ENCODE results near the gene AGO1. TPM values are rescaled to one million over a fixed set of nuclear protein-coding genes. Genes with fewer than 3 reads are reported as not detected.

AGO1 gene
- total RNA-seq, 1 experiment from 2014 or later = 81.8 TPM

DNA sequence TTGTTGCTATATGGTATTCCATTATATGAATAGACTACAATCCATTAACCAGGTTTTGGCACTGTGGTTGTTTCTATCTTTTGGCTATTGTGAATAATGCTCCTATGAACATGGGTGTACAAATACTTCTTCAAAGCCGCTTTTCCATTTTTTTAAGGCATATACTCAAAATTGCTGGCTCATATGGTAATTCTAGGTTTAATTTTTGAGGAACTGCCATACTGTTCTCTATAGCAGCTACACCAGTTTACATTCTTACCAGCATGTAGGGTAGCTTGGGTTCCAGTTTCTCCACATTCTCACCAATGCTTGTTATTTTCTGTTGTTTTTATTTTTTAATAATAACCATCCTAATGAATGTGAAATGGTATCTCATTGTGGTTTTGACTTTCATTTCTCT, 19.9 kb upstream of the AGO1 start (continued):
- TF ChIP-seq, protein P1, sequence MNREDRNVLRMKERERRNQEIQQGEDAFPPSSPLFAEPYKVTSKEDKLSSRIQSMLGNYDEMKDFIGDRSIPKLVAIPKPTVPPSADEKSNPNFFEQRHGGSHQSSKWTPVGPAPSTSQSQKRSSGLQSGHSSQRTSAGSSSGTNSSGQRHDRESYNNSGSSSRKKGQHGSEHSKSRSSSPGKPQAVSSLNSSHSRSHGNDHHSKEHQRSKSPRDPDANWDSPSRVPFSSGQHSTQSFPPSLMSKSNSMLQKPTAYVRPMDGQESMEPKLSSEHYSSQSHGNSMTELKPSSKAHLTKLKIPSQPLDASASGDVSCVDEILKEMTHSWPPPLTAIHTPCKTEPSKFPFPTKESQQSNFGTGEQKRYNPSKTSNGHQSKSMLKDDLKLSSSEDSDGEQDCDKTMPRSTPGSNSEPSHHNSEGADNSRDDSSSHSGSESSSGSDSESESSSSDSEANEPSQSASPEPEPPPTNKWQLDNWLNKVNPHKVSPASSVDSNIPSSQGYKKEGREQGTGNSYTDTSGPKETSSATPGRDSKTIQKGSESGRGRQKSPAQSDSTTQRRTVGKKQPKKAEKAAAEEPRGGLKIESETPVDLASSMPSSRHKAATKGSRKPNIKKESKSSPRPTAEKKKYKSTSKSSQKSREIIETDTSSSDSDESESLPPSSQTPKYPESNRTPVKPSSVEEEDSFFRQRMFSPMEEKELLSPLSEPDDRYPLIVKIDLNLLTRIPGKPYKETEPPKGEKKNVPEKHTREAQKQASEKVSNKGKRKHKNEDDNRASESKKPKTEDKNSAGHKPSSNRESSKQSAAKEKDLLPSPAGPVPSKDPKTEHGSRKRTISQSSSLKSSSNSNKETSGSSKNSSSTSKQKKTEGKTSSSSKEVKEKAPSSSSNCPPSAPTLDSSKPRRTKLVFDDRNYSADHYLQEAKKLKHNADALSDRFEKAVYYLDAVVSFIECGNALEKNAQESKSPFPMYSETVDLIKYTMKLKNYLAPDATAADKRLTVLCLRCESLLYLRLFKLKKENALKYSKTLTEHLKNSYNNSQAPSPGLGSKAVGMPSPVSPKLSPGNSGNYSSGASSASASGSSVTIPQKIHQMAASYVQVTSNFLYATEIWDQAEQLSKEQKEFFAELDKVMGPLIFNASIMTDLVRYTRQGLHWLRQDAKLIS (CRISPR knock-in tag; IDR thresholded peaks at IDR 0.05; ENCODE audit: borderline replicate concordance) = no peak

DNA sequence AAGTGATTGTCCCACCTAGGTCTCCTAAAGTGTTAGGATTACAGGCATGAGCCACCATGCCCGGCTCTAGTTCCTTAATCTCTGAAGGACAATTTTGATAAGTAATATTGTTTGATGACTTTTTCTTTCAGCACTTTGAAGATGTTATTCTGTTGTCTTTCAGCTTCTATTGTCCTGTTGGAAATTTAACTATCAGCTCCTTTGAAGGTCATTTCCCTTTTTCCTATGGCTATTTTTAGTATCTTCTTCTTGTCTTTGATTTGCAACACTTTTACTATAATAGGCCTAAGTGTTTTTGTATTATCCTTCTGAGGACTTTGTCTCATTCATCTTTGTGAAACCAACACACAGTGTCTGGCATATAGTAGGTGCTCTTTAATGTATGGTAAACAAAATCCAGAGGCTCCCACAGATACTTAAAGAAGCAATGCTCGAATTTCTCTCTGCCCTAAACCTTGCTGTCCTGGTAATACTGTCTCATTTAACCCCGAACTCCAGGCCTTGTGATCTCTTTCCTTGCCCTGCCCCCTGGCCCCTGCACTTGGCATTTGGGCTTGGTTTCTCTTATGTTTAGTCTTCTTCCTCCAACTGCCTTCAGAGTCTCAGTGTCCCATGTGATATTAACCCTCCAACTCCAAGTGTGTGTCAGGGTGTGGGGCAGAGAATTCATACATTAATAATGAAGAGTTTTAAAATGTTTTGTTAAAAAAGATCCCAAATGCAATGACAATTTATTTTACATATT, 19.0 kb upstream of the AGO1 start:
- CTCF ChIA-PET = interaction anchor here (0.9 kb wide), 1 partner anchor 19 kb away, joined by 3 read pairs; the partner anchor contains the start of gene AGO1
- POLR2A ChIA-PET = no interaction called here
- Mint-ChIP-seq H3K36me3 (no peaks in the 10 kb centered on the region), H3K4me3 (no peak overlapping the region), H3K4me1 (no peaks in the 10 kb centered on the region), H3K27me3 (ENCODE audit: low read depth) (no peaks in the 10 kb centered on the region), H3K9me3 (no peaks in the 10 kb centered on the region), H3K27ac (no peak overlapping the region)
- ATAC-seq = no peak
- TF ChIP-seq, protein P2, sequence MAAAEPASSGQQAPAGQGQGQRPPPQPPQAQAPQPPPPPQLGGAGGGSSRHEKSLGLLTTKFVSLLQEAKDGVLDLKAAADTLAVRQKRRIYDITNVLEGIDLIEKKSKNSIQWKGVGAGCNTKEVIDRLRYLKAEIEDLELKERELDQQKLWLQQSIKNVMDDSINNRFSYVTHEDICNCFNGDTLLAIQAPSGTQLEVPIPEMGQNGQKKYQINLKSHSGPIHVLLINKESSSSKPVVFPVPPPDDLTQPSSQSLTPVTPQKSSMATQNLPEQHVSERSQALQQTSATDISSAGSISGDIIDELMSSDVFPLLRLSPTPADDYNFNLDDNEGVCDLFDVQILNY (CRISPR knock-in tag; IDR thresholded peaks at IDR 0.05) = no peak
- TF ChIP-seq GTF2I (CRISPR knock-in tag; conservative IDR thresholded peaks at IDR 0.05) = no peak
- no peak for DNase-seq (ENCODE audit: low spot score)

DNA sequence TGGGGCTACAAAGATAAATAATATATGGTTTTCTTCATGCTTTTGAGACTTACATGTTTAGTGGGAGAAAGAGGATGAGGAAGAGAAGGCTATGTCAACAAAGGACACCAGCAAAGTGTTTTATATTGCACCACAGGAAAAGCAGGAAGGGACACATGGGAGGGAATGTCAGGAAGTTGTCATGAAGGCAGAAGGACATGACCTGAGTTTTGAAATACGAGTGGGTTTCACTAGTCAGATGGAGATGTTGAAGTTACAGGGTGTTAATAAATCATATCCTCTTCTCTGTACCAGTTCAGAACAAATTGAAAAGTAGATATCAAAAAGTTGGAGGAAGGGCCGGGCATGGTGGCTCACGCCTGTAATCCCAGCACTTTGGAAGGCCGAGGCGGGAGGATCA, 18.2 kb upstream of the AGO1 start:
- no peak for ATAC-seq
- ChIA-PET POLR2A (interaction anchor here (1.1 kb wide), 1 partner anchor 319 kb away, joined by 3 read pairs; no protein-coding TSS in a partner anchor), CTCF (no interaction called here)
- no peaks in the 10 kb centered on the region for H3K9me3 Mint-ChIP-seq
- no peak overlapping the region for H3K27ac Mint-ChIP-seq
- H3K4me1 Mint-ChIP-seq = peaks cover 3% of the 10 kb centered on the region; the same call in 1 of the 2 replicates
- no peaks in the 10 kb centered on the region for H3K27me3 Mint-ChIP-seq (ENCODE audit: low read depth)
- no peak overlapping the region for H3K4me3 Mint-ChIP-seq
- no peak for DNase-seq (ENCODE audit: low spot score)
- no peaks in the 10 kb centered on the region for H3K36me3 Mint-ChIP-seq
- TF ChIP-seq MXD4 (CRISPR knock-in tag; IDR thresholded peaks at IDR 0.05; ENCODE audit: borderline replicate concordance) (no peak), NFE2L1 (CRISPR knock-in tag; IDR thresholded peaks at IDR 0.05) (no peak), ZNF416 (CRISPR knock-in tag; IDR thresholded peaks at IDR 0.05) (no peak), ETV6 (CRISPR knock-in tag; IDR thresholded peaks at IDR 0.05) (no peak), IRF2 (CRISPR knock-in tag; IDR thresholded peaks at IDR 0.05; ENCODE audit: borderline replicate concordance, low read depth) (no peak)
- TF ChIP-seq, protein P3, sequence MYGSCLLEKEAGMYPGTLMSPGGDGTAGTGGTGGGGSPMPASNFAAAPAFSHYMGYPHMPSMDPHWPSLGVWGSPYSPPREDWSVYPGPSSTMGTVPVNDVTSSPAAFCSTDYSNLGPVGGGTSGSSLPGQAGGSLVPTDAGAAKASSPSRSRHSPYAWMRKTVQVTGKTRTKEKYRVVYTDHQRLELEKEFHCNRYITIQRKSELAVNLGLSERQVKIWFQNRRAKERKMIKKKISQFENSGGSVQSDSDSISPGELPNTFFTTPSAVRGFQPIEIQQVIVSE (CRISPR knock-in tag; IDR thresholded peaks at IDR 0.05; ENCODE audit: borderline replicate concordance) = no peak
- TF ChIP-seq, protein P4, sequence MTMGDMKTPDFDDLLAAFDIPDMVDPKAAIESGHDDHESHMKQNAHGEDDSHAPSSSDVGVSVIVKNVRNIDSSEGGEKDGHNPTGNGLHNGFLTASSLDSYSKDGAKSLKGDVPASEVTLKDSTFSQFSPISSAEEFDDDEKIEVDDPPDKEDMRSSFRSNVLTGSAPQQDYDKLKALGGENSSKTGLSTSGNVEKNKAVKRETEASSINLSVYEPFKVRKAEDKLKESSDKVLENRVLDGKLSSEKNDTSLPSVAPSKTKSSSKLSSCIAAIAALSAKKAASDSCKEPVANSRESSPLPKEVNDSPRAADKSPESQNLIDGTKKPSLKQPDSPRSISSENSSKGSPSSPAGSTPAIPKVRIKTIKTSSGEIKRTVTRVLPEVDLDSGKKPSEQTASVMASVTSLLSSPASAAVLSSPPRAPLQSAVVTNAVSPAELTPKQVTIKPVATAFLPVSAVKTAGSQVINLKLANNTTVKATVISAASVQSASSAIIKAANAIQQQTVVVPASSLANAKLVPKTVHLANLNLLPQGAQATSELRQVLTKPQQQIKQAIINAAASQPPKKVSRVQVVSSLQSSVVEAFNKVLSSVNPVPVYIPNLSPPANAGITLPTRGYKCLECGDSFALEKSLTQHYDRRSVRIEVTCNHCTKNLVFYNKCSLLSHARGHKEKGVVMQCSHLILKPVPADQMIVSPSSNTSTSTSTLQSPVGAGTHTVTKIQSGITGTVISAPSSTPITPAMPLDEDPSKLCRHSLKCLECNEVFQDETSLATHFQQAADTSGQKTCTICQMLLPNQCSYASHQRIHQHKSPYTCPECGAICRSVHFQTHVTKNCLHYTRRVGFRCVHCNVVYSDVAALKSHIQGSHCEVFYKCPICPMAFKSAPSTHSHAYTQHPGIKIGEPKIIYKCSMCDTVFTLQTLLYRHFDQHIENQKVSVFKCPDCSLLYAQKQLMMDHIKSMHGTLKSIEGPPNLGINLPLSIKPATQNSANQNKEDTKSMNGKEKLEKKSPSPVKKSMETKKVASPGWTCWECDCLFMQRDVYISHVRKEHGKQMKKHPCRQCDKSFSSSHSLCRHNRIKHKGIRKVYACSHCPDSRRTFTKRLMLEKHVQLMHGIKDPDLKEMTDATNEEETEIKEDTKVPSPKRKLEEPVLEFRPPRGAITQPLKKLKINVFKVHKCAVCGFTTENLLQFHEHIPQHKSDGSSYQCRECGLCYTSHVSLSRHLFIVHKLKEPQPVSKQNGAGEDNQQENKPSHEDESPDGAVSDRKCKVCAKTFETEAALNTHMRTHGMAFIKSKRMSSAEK (CRISPR knock-in tag; IDR thresholded peaks at IDR 0.05; ENCODE audit: borderline replicate concordance) = no peak
- TF ChIP-seq, protein P5, sequence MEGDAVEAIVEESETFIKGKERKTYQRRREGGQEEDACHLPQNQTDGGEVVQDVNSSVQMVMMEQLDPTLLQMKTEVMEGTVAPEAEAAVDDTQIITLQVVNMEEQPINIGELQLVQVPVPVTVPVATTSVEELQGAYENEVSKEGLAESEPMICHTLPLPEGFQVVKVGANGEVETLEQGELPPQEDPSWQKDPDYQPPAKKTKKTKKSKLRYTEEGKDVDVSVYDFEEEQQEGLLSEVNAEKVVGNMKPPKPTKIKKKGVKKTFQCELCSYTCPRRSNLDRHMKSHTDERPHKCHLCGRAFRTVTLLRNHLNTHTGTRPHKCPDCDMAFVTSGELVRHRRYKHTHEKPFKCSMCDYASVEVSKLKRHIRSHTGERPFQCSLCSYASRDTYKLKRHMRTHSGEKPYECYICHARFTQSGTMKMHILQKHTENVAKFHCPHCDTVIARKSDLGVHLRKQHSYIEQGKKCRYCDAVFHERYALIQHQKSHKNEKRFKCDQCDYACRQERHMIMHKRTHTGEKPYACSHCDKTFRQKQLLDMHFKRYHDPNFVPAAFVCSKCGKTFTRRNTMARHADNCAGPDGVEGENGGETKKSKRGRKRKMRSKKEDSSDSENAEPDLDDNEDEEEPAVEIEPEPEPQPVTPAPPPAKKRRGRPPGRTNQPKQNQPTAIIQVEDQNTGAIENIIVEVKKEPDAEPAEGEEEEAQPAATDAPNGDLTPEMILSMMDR (IDR thresholded peaks at IDR 0.05) = no peak
